Subcutaneous abdominal adipose tissue (tissue), 5 donors: ENCODE measurements around the gene ILRUN.
A peak's percentile ranks its signal among the peaks of the same experiment; 100 is the strongest.
"Not testable (repeated sequence)": the region's sequence is repeated elsewhere in the genome, so short reads cannot be mapped to it uniquely, and the experiment has no call there.

Source experiments
- H3K27ac ChIP-seq: one replicate; pipeline ENCODE4 v1.7.0; 2013; ENCODE audit warnings: low read depth, mild to moderate bottlenecking, inconsistent platforms, low read length, moderate library complexity
- H3K27me3 ChIP-seq, 5 donors: one replicate each; pipeline ENCODE4 v1.7.0; 2013; ENCODE audit warnings: low read length in 5 of 5, inconsistent platforms in 1 of 5; ENCODE audit not compliant: control insufficient read depth in 5 of 5, insufficient read depth in 4 of 5
- H3K36me3 ChIP-seq, 5 donors: one replicate each; pipeline ENCODE4 v1.7.0; 2013; ENCODE audit warnings: low read length in 5 of 5; ENCODE audit not compliant: control insufficient read depth in 5 of 5, insufficient read depth in 5 of 5
- H3K4me1 ChIP-seq, 5 donors: one replicate each; pipeline ENCODE4 v1.7.0; 2013; ENCODE audit warnings: low read length in 5 of 5, mild to moderate bottlenecking in 3 of 5, moderate library complexity in 1 of 5; ENCODE audit not compliant: control insufficient read depth in 5 of 5, insufficient read depth in 5 of 5
- H3K4me3 ChIP-seq, 5 donors: one replicate each; pipeline ENCODE4 v1.7.0; 2013; ENCODE audit warnings: low read length in 5 of 5, low read depth in 1 of 5
- H3K9ac ChIP-seq, 5 donors: one replicate each; pipeline ENCODE4 v1.7.0; 2013; ENCODE audit warnings: low read length in 5 of 5, mild to moderate bottlenecking in 4 of 5, moderate library complexity in 3 of 5
- H3K9me3 ChIP-seq, 5 donors: one replicate each; pipeline ENCODE4 v1.7.0; 2013; ENCODE audit warnings: low read length in 5 of 5; ENCODE audit not compliant: control insufficient read depth in 5 of 5
- donor health status: healthy.
- donor health status: healthy.
- donor health status: healthy.
- donor health status: healthy.
- donor health status: healthy.

Gene ILRUN

DNA sequence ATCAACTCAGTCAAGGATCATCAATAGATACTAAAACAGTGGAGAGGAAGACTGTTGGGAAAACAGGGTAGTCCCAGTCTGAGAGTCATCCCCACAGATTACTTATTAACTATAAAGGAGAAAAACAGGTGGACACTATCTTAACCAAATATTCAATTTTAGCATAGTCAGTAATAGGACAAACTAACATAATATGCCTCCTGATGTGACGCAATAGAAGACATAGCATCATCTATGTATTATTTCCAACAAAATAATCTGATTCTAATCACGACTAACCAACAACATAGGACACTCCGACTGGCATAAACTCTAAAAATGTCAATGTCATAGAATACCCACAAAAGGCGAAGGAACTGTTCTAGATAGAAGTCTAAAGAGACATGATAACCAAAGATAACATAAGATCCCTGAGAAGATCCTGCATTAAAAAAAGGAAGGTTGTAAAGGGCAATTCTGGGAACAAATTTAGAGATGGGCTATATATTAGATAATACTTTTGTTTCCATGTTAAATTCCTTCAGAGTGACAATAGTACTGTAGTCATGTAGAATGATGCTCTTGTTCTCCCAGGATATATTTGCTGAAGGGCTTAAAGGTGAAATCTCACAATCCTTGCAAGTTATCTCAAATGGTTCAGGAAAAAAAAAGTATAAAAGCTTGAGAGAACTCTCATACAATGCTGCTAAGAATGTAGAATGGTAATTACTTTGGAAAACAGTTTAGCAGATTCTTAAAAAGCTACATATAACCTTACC lies 28.9 kb downstream of the ILRUN start:
- Histone ChIP-seq H3K36me3 (no peaks in the 10 kb centered on the region), H3K9me3 (no peaks in the 10 kb centered on the region), H3K9ac (no peak overlapping the region), H3K4me3 (no peak overlapping the region), H3K27me3 (no peaks in the 10 kb centered on the region), H3K27ac (no peak overlapping the region), H3K4me1 (peaks cover 0 to 46% (median 43%) of the 10 kb centered on the region in 5 donors)

DNA sequence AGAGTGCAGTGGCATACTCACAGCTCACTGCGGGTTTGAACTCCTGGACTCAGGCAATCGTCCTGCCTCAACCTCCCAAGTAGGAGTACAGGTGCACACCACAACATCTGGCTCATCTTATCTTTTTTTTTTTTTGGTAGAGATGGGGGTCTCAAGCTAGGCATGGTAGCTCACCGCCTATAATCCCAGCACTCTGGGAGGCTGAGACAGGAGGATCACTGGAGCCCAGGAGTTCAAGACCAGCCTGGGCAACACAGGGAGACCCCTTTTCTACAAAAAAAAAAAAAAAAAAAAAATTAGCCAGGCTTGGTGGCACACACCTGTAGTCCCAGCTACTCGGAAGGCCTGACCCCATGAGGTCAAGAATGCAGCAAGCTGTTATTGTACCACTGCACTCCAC lies 31.5 kb downstream of the ILRUN start:
- Histone ChIP-seq H3K27me3 (no peaks in the 10 kb centered on the region), H3K4me3 (no peak overlapping the region), H3K9ac (peak overlapping the region in 1 of 5 donors; percentile 10), H3K27ac (peak overlapping the region; percentile 80), H3K4me1 (peaks cover 0 to 26% (median 22%) of the 10 kb centered on the region in 5 donors), H3K9me3 (no peaks in the 10 kb centered on the region), H3K36me3 (no peaks in the 10 kb centered on the region)

DNA sequence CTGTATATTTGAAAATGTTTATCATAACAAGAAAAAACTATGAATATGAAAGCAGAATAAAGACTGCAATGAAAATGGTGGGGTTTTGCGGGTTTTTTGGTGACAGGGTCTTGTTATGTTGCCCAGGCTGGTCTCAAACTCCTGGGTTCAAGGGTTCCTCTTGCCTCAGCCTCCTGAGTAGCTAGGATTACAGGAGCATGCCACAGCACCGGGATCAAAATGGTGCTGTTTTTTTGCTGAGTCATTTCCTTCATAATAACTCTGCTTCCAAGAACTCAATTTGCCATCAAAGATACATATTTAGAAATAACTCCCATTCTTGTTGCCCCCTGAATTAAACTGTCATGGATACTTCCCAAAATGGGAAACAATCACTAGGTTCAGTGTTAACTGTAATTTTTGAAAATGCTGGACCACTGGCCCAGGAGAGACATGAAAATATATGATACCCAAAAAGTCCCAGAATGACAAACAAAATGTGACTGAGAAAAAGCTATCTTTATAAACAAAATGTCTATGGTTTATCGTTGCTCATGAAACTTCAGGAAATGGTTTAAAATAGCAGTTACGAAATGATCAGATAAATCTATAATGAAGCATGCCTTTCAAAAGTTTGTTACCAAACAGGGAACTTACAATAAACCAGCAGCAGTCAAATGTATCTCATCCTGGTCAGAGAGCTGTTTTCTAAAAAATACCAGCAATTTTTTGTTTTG lies 32.2 kb downstream of the ILRUN start:
- Histone ChIP-seq H3K36me3 (no peaks in the 10 kb centered on the region), H3K9ac (peak overlapping the region in 1 of 5 donors; percentile 10), H3K4me1 (peaks cover 0 to 26% (median 19%) of the 10 kb centered on the region in 5 donors), H3K9me3 (no peaks in the 10 kb centered on the region), H3K27ac (peak overlapping the region; percentile 80), H3K4me3 (no peak overlapping the region), H3K27me3 (no peaks in the 10 kb centered on the region)

DNA sequence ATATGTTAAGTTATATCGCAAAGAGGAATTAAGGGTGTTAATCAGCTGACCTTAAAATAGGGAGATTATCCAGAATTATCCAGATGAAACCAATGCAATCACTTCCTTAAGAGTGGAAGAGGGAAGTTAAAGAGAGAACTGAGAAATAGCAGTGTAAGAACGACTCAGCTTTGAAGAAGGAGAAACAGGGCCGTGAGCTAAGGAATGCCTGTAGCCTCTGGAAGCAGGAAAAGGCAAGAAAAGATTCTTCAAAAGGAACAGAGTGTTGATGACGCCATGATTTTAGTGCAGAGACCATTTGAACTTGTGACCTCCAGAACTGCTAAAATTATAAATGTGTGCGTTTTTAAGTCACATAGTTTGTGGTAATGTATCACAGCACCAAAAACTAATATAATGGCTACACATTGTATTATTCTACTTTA lies 32.7 kb downstream of the ILRUN start:
- no peaks in the 10 kb centered on the region for H3K27me3 ChIP-seq
- H3K9me3 ChIP-seq: no peaks in the 10 kb centered on the region
- H3K4me3 ChIP-seq: no peak overlapping the region
- H3K9ac ChIP-seq: peak overlapping the region in 1 of 5 donors; percentile 17
- H3K36me3 ChIP-seq: no peaks in the 10 kb centered on the region
- H3K4me1 ChIP-seq: peaks cover 0 to 29% (median 20%) of the 10 kb centered on the region in 5 donors
- peak overlapping the region; percentile 80 for H3K27ac ChIP-seq

DNA sequence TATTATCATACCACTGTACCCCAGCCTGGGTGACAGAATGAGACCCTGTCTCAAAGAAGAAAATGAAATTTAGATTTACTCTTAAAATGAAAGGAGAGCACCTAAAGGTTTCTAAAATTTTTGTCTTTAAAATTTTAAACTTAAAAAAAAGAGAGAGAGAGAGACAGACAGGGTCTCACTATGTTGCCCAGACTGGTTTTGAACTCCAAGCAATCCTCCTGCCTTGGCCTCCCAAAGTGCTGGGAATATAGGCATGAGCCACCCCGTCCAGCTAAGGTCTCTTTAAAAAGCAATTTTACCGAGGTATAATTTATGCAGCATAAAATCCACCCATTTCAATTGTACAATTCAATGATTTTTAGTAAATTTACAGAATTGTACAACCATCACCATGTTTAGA lies 33.2 kb downstream of the ILRUN start:
- Histone ChIP-seq H3K27me3 (no peaks in the 10 kb centered on the region), H3K27ac (peak overlapping the region; percentile 80), H3K4me1 (peaks cover 0 to 33% (median 24%) of the 10 kb centered on the region in 5 donors), H3K36me3 (no peaks in the 10 kb centered on the region), H3K9me3 (no peaks in the 10 kb centered on the region), H3K9ac (peak overlapping the region in 2 of 5 donors; percentile 11 to 17), H3K4me3 (no peak overlapping the region)

DNA sequence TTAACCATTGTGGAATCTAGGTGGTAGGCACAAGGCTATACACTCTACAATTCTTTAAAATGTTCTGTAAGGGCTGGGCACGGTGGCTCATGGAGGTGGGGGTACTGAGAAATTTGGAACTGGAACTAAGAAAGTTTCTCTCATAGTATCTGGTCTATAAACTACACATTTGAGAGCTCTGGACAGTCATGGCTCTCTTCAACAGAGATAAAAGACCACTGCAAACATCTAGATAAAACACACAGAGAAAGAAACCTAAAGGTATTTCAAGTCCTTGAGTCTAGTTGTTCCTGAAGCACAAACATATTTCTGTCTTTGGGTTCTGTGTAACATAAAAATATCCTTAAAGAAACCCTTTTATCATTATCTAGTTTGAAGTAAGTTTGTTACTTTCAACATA lies 35.2 kb downstream of the ILRUN start:
- H3K4me1 ChIP-seq: peaks cover 5 to 52% (median 38%) of the 10 kb centered on the region in 5 donors

DNA sequence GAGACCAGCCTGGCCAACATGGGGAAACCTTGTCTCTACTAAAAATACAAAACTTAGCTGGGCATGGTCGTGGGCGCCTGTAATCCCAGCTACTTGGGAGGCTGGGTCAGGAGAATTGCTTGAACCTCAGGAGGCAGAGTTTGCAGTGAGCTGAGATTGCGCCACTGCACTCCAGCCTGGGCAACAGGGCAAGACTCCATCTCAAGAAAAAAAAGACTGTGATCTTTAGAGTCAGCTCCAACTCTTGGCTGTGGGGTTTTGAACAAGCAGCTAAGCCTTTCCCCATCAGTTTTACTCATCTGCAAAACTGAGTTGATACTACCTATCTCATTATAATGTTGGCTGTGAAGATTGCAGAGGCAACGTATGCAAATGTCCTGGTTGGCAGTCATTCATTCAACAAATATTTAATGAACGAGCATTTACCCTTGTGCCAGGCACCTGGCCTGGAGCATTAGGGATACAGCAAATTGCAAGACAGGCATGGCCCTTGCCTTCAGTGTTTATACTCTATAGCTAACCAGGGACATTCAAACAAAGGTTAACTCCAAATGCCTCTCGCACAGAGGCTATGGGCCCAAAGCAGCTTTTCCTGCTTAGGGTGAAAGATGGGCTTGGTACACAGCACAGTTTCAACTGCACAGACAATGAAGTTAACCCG lies 37.8 kb downstream of the ILRUN start:
- peaks cover 7 to 40% (median 34%) of the 10 kb centered on the region in 5 donors for H3K4me1 ChIP-seq

More for the DNA sequence above, 35.2 kb downstream of the ILRUN start:
- Histone ChIP-seq H3K27ac (no peak overlapping the region), H3K36me3 (no peaks in the 10 kb centered on the region), H3K4me3 (no peak overlapping the region), H3K9ac (no peak overlapping the region), H3K27me3 (no peaks in the 10 kb centered on the region), H3K9me3 (no peaks in the 10 kb centered on the region)

DNA sequence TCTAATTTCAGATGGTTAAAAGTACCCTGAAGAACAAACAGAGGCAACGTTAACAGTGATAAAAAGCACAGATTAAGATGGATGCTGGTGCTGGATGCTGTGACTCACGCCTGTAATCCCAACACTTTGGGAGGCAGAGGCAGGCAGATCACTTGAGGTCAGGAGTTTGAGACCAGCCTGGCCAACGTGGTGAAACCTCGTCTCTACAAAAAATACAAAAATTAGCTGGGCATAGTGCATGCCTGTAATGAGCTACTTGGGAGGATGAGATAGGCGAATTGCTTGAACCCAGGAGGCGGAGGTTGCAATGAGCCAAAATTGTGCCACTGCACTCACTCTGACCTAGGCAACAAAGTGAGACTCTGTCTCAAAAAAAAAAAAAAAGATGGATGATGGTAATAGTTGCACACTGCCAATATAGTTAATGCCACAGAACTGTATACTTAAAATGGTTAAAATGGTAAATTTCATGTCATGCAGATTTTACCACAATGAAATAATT lies 38.5 kb downstream of the ILRUN start:
- Histone ChIP-seq H3K4me3 (peak overlapping the region; percentile 57 to 80 (median 63)), H3K9ac (peak overlapping the region; percentile 64 to 84 (median 71)), H3K27ac (peak overlapping the region; percentile 94), H3K4me1 (peaks cover 7 to 37% (median 31%) of the 10 kb centered on the region in 5 donors)
- H3K27me3 ChIP-seq, H3K36me3 ChIP-seq, H3K9me3 ChIP-seq: not testable (repeated sequence)

More for the DNA sequence above, 37.8 kb downstream of the ILRUN start:
- H3K27me3 ChIP-seq: no peaks in the 10 kb centered on the region
- peaks cover 0 to 7% (median 3%) of the 10 kb centered on the region in 5 donors for H3K36me3 ChIP-seq
- H3K4me3 ChIP-seq: no peak overlapping the region
- H3K9ac ChIP-seq: no peak overlapping the region
- H3K9me3 ChIP-seq: no peaks in the 10 kb centered on the region
- peak overlapping the region; percentile 94 for H3K27ac ChIP-seq

DNA sequence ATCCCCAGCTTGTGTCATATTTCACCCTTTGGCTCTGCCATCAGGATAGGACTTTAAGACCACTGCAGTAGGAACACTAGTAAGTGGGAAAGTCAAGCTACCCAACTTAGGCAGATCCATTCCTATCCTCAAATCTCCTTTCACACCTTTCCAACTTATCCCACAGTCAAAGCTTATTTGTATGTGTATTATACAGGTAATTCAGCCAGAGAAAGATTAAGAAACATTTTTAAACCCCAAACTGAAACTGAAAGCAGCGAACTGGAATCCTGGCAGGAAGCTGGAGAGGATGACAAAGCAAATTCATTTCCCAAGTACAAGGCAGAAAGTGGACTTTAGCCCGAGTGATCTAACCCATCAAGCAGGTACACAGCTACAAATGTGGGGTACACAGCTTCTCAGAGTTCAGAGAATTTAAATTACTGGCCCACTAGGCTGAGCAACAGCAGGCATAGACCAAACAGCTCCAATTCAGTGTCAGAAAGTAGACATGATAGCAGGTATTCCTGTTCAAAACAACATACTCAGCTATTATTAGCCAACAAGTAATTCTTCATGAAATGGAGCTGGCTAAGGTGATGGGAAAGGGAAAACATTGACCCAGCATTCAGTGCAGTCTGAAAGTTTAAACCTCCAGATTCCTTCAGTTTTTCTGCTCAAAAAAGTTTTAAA lies 39.1 kb downstream of the ILRUN start:
- peak overlapping the region; percentile 57 to 80 (median 63) for H3K4me3 ChIP-seq
- no peaks in the 10 kb centered on the region for H3K27me3 ChIP-seq
- no peaks in the 10 kb centered on the region for H3K9me3 ChIP-seq
- peak overlapping the region; percentile 94 for H3K27ac ChIP-seq
- peak overlapping the region; percentile 64 to 84 (median 71) for H3K9ac ChIP-seq
- H3K36me3 ChIP-seq: peaks cover 0 to 10% (median 7%) of the 10 kb centered on the region in 5 donors
- peaks cover 7 to 37% (median 31%) of the 10 kb centered on the region in 5 donors for H3K4me1 ChIP-seq
